A204.1 (cell line): ENCODE measurements around the gene MBTD1.
"Not testable (repeated sequence)": the region's sequence is repeated elsewhere in the genome, so short reads cannot be mapped to it uniquely, and the experiment has no call there.

ENCODE experiments used
- FAIRE-seq: peaks from 2 replicates; lab custom pipeline; 2012; peaks lifted over from hg19 to GRCh38; lab: Jason Lieb, UNC

Gene MBTD1

DNA sequence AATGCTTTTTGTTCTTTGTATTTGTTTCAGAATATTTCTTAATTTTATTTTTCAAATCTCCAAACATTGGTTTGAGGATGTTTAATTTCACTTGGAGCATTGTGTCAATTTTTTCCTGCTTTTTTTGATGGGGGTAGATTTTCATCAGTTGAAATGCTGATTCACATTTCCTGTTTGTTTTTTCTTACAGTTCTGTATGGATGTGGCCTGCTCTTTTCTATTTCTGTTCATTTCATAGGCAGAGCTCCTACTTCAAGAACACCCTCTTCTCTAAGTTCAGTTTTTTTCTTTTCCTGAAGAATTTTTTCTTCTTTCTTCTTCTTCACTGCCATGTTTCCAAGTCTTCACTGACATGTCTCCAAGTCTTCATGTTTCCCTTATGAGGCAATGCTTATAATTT, 8.8 kb downstream of the MBTD1 start:
- no peak for FAIRE-seq

DNA sequence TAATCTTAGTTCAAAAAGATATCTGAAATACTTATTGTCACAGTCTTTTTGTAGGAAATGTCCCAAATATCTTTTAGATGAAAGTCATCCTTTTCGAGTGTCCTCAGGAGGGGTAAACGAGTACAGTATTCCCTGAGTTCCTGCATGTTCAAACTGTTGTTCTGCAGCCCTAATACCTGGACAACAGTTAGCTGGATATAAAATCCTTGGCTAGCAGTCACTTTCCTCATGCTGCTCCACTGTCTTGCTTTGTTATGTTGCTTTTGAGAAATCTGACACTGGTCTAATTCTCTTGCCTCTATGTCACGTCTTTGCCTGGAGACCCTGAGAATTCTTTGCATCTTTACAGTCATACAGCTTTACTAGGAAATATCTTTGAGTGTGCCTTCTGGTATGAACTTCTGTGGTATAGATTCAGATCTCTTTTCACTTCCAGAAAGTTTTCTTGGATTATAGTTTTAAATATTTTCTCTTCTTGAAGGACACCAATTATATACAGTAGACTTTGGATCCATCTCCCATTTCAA, 9.5 kb downstream of the MBTD1 start:
- FAIRE-seq, result no peak

DNA sequence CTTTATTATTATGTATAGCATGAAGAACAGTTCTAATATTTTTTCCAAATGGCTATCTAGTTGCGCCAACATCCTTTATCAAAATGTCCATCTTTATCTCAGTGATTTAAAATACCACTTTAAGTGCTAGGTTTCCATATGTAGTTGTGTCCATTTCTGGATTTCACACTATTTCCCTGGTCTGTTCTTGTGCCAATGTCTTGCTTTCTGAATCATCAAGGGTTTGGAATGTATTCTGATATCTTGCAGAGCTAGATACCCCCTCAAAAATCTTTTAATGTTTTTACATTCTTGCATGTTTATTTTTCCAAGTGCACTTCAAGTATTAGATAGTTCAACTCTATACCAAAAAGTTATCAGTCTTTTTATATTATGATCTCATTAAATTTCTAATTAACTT, 14.3 kb downstream of the MBTD1 start:
- no peak for FAIRE-seq

DNA sequence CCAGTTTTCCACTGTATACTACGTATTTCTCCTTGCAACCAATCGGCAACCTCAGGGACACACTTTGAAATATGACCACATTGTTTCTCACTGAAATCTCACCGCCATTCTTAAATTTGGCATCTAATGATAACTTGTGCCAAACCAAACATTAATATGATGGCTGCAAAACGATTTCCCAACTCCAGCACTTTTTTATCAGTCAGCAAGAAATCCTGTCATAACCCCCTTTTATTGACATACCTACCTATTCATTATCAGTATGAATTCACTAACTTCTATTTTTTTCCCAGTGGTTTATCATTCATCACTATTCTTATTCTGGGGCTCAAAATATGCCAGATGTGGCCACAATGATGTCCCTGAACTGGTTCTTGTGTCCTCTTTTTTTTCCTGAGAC, 15.8 kb downstream of the MBTD1 start:
- FAIRE-seq, result no peak

DNA sequence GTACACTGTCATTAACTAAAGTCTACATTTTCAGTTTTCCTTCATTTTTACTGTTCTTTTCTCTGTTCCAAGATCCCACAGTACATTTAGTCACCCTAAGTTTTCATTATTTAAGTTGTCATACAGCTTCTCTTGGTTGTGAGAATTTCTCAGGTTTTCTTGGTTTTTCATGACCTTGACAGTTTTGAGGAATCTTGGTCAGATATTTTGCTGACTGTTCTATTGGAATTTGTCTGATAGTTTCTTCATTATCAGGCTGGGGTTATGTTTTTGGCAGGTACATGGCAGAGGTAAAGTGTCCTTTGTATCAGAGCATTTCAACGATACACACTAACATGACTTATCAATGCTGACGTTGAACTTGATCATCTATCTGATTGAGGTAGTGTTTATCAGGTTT, 19.6 kb downstream of the MBTD1 start:
- no peak for FAIRE-seq

DNA sequence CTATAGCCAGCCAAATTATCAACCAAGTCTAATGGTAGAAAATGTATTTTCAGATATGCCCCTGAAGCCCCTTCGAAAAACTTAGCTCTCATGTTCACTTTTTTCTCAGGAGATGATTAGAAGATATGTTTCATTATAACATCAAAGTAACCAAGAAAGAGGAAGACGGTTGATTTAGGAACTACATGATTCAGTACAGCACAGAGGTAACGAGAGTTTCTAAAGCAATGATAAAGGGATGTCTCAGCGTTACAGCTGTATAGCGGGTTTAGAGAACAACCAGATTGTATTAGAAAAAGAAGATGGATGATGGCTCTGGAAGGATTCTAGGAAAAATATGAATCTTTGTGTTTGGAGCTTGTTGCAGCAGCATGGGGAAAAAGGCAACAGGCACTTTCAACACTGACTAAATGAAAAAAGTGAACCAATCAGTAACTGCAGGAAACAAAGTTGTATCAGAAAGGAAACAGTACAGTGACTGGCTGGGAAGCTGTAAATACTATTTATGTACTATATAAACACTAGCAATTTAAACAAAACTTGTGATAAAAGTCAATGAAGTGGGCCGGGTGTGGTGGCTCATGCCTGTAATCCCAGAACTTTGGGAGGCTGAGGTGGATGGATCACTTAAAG, 21.5 kb downstream of the MBTD1 start:
- no peak for FAIRE-seq

DNA sequence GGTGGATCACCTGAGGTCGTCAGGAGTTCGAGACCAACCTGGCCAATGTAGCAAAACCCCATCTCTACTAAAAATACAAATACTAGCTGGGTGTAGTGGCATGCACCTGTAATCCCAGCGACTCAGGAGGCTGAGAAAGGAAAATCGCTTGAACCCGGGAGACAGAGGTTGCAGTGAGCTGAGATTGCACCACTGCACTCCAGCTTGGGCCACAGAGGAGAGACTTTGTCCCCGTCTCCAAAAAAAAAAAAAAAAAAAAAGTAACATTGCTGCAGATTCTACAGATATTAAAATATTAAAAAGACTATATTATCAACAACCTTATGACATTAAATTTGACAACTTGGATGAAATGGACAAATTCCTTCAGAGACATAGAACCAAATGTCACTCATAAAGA, 25.7 kb downstream of the MBTD1 start:
- FAIRE-seq, result no peak

DNA sequence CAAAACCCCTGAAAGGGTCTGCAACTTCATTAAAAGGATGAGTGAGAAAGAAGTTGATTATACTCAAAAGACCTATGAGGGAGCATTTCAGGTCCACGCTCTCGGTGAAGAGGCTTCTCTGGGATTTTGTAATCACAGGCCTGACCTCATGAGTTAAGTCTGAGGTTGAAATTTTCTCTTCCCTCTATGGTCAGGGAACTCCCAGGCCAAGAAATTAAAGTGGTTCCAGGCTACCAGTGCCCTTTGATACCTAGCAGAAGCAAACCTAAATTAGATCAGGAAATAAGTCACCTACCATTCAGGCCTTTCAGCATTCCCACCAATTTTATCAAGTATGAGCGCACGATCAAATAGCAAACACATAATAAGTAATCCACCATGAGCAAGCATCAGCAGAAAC, 27.9 kb downstream of the MBTD1 start:
- FAIRE-seq, result no peak

DNA sequence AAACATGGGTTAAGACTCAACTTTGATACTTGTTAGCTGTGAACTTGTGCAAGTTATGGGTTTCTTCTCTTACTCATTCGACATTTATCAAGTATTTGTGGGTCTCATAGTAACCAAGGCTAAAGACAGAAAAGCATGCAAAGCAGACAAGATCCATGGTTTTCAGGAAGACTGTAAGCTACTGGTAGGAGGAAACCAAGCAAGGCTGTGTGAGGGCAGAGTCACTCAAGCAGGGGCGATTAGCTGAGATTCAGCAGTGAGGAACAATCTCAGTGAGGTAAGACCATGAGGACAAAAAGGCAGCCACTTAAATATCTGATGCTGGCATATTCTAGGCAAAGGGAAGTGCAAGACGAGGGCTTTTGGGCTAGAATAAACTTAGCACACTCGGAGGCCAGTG, 29.5 kb downstream of the MBTD1 start:
- no peak for FAIRE-seq

DNA sequence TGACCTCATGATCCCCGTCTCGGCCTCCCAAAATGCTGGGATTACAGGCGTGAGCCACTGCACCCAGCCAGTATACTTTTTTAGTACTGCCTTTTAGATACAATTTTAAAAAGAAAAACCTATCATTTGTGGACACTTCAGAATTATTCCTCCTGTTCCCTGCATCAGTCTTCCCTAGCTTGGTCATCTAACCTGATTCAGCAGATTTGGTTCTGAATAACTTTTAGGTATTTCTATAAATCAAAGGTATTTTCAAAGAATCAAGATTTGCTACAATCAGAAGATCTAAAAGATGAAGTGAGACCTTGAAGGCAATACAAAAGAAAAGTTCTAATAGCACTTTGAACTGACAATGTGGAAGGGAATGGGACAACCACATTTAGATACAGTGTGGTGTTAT, 30.0 kb downstream of the MBTD1 start:
- no peak for FAIRE-seq

DNA sequence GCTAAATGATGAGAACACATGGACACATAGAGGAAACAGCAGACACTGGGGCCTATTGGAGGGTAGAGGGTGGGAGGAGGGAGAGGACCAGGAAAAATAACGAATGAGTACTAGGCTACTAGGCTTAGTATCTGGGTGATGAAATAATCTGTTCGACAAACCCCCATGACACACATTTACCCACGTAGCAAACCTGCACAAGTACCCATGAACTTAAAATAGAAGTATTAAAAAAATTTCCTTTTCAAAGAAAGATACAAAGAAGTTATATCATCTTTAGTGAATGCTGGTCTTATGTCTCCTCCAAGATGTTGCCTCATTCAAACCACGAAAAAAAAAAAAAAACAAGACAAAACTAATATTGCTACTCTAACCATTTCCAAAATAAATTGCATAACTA, 31.7 kb downstream of the MBTD1 start:
- FAIRE-seq, result no peak

DNA sequence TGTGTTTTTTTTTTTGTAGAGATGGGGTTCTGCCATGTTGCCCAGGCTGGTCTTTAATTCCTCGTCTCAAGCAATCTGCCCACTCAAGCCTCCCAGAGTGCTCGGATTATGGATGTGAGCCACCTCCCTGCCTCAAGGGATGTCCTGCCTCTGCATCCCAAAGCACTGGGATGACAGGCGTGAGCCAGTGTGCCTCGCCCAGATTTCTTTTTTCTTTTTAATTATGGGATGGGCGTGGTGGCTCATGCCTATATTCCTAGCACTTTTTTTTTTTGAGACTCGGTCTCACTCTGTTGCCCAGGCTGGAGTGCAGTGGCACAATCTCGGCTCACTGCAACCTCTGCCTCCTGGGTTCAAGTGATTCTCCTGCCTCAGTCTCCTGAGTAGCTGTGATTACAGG, 34.3 kb downstream of the MBTD1 start:
- not testable (repeated sequence) for FAIRE-seq

DNA sequence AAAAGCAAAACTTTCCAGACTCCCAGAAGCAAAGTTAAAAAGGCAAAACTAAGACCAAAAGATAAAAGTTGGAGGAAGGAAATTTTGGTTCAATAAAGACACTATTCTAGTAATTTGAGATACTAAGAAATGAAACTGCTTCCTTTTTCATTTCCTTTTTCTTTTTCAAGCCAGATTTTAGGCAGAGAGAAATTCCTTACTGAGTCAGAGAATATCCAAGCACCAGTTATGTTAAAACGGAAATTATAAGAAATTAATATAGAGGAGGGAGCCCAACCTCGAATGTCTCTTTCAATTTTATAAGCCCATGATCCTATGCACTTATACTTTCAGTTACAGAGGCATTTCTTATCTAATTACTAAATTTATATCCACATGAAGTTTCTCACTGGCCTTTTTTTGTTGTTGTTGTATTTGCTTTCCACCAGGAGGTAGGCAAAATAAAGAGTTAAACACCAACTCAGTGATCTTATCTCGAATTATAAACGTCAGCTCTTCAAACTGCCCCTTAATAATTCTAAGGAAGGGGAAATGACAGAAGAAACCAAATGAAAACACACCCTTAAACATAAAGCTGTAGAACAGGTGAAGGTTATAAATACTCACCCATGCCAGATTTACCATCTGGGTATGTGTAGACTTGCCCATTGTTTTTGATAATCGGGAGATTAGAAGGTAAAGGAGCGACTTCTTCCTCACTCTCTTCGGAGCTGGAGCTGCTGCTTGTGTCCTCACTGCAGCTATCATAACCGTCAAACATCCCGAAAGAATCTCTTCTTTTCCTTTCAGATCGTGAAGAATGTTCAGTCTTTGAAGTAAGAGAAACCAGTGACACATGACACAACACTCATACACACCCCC, 35.2 kb downstream of the MBTD1 start:
- no peak for FAIRE-seq

DNA sequence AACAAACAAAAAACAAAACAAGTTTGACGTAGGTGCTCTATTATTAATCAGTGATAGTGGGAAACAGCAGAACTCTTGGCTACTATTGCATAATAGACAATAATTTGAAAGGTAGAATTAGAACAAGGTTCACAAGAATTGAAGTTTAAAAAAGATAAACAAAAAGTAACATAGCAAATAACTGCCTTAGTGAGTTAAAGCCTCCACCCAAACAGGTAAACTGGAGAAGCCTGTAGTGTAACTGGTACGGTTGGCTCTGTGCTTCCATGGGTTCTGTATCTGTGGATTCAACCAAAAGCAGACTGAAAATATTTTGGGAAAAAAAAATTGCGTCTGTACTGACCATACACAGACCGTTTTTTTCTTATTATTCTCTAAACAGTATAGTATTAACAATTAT, 38.5 kb downstream of the MBTD1 start:
- no peak for FAIRE-seq

DNA sequence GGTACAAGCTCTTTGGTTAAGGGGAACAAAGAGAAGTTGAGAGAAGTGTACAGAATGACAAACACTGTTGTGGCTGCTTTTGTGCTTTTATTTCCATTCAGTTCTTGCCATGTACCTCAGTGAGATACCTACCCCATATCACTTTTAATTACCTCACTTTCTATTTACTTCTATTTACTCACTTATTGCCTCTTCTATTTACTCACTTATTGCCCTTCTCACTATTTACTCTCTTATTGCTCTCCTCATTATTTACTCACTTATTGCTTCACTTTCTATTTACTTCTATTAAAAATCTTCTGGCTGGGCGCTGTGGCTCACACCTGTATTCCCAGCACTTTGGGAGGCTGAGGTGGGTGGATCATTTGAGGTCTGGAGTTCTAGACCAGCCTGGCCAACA, 41.9 kb downstream of the MBTD1 start:
- FAIRE-seq, result no peak

DNA sequence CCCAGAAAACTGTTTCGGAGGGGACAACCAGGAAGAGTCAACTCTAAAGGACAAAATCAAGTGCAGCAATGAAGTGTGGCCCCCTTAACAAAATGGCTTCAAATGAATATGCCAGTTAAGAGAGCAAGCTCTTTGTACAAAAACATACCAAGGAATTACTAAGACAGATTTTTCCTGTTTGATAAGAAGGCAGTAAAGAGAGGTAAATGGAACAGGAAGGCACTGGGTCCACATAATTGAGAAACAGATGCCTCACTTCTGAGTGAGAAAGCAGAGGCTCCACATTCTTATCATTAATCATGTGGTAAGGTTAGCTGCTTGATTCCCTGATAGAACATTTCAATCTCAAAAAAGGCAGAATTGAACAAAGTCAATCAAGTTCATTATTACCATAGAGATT, 44.9 kb downstream of the MBTD1 start:
- FAIRE-seq, result no peak

DNA sequence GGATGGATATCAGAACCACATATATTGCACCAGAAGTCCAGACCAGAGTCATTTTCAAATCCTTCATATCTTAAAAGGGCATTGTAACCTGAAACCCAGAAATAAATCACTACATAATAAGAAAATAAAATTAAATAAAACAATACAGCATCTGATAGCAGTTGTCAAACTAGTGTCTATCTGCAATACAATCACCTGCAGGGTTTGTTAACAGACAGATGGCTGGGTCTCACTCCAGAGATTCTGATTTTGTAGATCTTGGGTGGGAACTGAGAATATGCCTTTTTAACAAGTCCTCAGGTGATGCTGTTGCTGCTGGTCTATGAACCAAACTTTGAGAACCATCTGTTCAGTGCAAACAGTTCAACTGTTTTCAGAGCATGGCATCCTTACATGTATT, 56.0 kb downstream of the MBTD1 start:
- no peak for FAIRE-seq

DNA sequence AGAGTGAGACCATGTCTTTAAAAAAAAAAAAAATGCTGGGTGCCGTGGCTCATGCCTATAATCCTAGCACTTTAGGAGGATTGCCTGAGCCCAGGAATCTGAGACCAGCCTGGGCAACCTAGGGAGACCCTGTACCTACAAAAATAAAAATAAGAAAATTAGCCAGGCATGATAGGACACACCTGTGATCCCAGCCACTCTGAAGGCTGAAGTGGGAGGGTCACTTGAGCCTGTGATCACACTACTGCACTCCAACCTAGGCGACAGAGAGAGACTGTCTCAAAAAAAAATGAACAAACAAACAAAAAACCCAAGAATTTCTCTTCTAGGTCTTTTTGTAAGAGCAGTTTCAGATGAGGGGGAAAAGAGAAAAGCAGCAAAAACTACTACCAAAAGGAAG, 59.0 kb downstream of the MBTD1 start:
- FAIRE-seq, result no peak

DNA sequence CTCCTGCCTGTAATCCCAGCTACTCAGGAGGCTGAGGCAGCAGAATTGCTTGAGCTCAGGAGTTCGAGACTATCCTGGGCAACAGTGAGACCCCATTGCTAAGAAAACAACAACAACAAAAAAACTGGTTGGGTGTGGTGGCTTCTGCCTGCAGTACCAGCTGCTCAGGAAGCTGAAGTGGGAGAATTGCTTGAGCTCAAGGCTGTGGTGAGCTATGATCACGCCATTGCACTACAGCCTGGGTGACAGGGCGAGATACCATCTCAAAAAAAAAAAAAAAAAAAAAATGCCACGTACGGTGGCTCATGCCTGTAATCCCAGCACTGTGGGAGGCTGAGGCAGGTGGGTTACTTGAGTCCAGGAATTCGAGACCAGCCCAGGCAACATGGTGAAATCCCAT, 59.6 kb downstream of the MBTD1 start:
- no peak for FAIRE-seq

DNA sequence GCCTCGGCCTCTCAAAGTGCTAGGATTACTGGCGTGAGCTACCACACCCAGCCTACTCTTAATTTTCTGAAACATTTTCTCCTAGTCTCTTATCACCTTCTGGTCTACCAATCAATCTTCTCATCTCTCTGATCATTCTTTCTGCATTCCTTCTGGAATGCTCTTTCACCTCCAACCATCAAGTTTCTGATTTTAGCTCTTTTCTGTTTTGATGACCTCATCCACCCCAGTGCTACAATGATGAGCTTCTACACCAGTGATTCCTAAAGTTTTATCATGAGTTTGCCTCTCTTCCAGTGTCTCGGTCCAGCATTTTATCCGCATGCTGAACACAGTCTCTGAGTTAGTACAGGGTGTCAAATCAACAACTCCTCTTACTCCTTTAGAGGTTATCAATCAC, 62.1 kb downstream of the MBTD1 start:
- no peak for FAIRE-seq

DNA sequence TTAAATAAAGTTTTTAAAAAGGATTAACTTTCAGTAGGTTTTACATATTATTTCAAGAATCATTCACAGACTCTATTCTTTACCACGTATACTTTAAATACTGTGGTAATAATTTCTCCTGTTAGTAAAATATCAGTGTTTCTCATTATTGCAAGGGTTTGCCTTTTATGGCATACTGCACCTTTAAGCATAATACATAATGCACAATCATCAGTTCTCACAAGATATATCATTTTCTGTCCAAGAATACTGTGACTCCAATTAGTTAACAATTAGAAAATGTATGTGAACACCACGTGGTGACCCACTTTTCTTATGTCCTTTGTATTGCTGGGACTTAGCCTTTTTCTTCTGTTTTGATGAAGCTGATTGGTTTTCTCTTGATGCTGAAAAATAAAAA, 68.0 kb downstream of the MBTD1 start:
- no peak for FAIRE-seq

DNA sequence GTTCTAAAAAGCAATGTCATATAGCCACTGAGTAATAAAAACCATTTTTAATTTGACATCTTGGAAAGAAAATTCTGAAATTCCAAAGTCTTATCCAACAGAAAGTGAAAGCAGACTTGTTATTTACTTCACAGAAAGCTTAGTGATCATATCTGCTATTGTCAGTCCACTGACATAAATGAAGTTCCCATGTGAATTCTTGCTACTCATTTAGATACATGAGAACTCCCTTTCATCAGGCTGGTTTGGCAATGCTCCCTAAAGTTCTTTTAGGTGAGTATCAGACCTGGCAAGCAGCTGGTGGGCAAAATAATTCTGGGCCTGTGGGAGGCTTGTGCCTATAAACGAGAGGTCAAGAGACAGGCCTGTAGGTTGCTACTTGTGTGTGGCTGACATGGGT, 70.2 kb downstream of the MBTD1 start:
- no peak for FAIRE-seq

DNA sequence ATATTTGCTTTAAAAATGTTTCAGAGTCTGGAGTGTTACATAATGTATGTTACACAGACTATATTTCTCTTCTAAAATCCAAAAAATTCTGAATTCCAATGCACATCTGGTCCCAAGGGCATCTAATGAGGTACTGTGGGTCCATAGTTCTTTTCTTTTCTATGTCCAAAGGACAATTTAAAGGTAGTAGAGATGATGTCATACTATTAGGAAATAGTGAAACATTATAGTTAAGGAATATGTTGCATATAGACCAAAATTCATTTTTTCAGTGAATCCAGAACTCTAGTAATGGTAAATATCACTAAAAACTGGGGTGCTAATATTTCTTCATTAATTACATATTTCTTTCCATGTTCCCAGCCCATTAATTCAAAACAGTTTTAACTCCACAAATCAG, 70.7 kb downstream of the MBTD1 start:
- FAIRE-seq, result no peak

DNA sequence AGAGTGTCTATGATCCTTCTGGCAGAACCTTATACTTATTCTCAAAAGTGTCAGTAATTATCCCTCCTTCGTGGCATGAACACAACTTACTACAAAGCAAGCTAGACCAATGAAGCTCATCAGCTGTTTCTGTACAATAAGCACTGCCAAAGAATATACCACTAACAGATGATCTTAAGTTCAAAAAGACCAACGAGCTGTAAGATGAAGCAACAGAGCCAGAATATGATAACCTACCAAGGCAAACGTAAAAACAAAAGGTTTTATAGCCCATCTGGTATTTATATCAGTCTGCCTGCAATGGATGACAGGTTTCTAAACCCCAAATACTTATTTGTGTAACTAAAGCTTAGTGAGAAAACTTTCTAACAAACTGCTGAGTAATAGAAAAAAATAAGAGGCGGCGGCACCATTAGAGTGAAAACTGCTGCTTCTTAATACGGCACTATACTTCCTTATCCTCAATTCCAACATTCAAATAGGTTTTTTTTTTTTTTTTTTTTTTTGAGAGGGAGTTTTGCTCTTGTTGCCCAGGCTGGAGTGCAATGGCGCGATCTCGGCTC, 71.5 kb downstream of the MBTD1 start:
- FAIRE-seq, result no peak
